Lung (tissue), 12 donors: ENCODE measurements around the gene DENND1A. TPM values are rescaled to one million over a fixed set of nuclear protein-coding genes. Genes with fewer than 3 reads are reported as not detected.
A peak's percentile ranks its signal among the peaks of the same experiment; 100 is the strongest.

ENCODE experiments used
- ATAC-seq: fragments of 200-7000 bp; cut with Tn5 transposase; one replicate; pipeline ENCODE4 v1.9.1; 2020; ENCODE audit warnings: moderate number of reproducible peaks; ENCODE audit not compliant: insufficient read depth, low FRiP score
- DNase-seq, 3 donors: peaks; one replicate each; pipeline ENCODE4 v3.0.0-alpha.2; 2013 to 2017
- H3K27ac ChIP-seq, 2 donors: one replicate each; pipeline ENCODE4 v1.5.1; 2013; ENCODE audit warnings: mild to moderate bottlenecking in 2 of 2, moderate library complexity in 2 of 2, control low read depth in 1 of 2, inconsistent platforms in 1 of 2, low read depth in 1 of 2, low read length in 1 of 2
- H3K27me3 ChIP-seq, 3 donors: one replicate each; pipeline ENCODE4 v1.5.1; 2013; ENCODE audit warnings: low read length in 2 of 3; ENCODE audit not compliant: control insufficient read depth in 3 of 3, insufficient read depth in 3 of 3
- H3K36me3 ChIP-seq, 4 donors: one replicate each; pipeline ENCODE4 v1.5.1; 2013; ENCODE audit warnings: low read length in 4 of 4, mild to moderate bottlenecking in 1 of 4, moderate library complexity in 1 of 4; ENCODE audit not compliant: control insufficient read depth in 4 of 4, insufficient read depth in 4 of 4
- H3K4me1 ChIP-seq, 5 donors: one replicate each; pipeline ENCODE4 v1.5.1; 2013; ENCODE audit warnings: low read length in 5 of 5, mild to moderate bottlenecking in 2 of 5, moderate library complexity in 1 of 5; ENCODE audit not compliant: control insufficient read depth in 5 of 5, insufficient read depth in 5 of 5
- H3K4me3 ChIP-seq: one replicate; pipeline ENCODE4 v1.5.1; 2013; ENCODE audit warnings: mild to moderate bottlenecking, control low read depth, moderate library complexity
- H3K9ac ChIP-seq, 2 donors: one replicate each; pipeline ENCODE4 v1.5.1; 2013; ENCODE audit warnings: low read length in 2 of 2, control low read depth in 1 of 2; ENCODE audit not compliant: insufficient read depth in 1 of 2
- H3K9me3 ChIP-seq, 4 donors: one replicate each; pipeline ENCODE4 v1.5.1; 2013; ENCODE audit warnings: low read length in 3 of 4, mild to moderate bottlenecking in 1 of 4, moderate library complexity in 1 of 4; ENCODE audit not compliant: control insufficient read depth in 4 of 4, insufficient read depth in 3 of 4
- CTCF ChIP-seq: IDR thresholded peaks from 2 replicates; pipeline ENCODE4 v1.5.1; 2012; ENCODE audit warnings: mild to moderate bottlenecking; ENCODE audit errors: control extremely low read depth, extremely low read depth
- WGBS, 2 donors: extraction: QIAGEN DNeasy Blood & Tissue Kit; methylation state at CpG; one replicate each; pipeline ENCODE4 v1.1.7; 2013; 5-methylcytosine and 5-hydroxymethylcytosine counted together
- polyA plus RNA-seq, 2 donors: library from polyadenylated mRNA; stranded (reverse); fragments of 200-250 nt; gene quantifications; one replicate each; pipeline ENCODE4 v1.2.1, GENCODE V29; 2013
- total RNA-seq, 2 donors: library from RNA; depleted of rRNA in 1 of 2; stranded (reverse); fragments of >200 nt in 1 of 2; gene quantifications; one replicate each; pipeline ENCODE4 v1.2.1, GENCODE V29; 2014 to 2021
- donor health status: control.
- donor health status: control.
- donor health status: Bipolar disorder and iron deficiency.
- donor health status: healthy.
- donor health status: DM: yes; HTN: yes; CAD: no.

DENND1A gene
- total and polyA plus RNA-seq, 4 donors: 5.7 to 29.8 (median 14.5) TPM

- no peak for TF ChIP-seq CTCF
- no peaks in the 10 kb centered on the region for H3K27me3 ChIP-seq
- H3K9ac ChIP-seq: no peak overlapping the region
- 87 to 89% methylated on average over 14 of the region's 14 CpGs for WGBS, 2 donors
- no peaks in the 10 kb centered on the region for H3K36me3 ChIP-seq
- peak in 1 of 3 donors; percentile 23 for DNase-seq
- no peak overlapping the region for H3K4me3 ChIP-seq
- ATAC-seq: no peak
- H3K27ac ChIP-seq: no peak overlapping the region
- H3K4me1 ChIP-seq: no peaks in the 10 kb centered on the region
- peaks cover 0 to 2% (median 0%) of the 10 kb centered on the region in 4 donors for H3K9me3 ChIP-seq
Observed at GRCh38 chr9:123472862-123473614, 456.9 kb downstream of the DENND1A start.

GRCh38 chr9:123471843-123472570 is 457.9 kb downstream of the DENND1A start:
- Histone ChIP-seq H3K27me3 (no peaks in the 10 kb centered on the region), H3K4me3 (no peak overlapping the region), H3K4me1 (no peaks in the 10 kb centered on the region), H3K36me3 (no peaks in the 10 kb centered on the region), H3K9ac (no peak overlapping the region), H3K9me3 (no peaks in the 10 kb centered on the region), H3K27ac (no peak overlapping the region)
- DNase-seq (no peak), ATAC-seq (no peak)
- no peak for TF ChIP-seq CTCF
- WGBS, 2 donors: 72 to 86% methylated on average over 12 of the region's 12 CpGs

- H3K4me3 ChIP-seq: no peak overlapping the region
- WGBS, 2 donors: 93% methylated on average over 21 of the region's 21 CpGs
- H3K4me1 ChIP-seq: no peaks in the 10 kb centered on the region
- no peaks in the 10 kb centered on the region for H3K9me3 ChIP-seq
- no peak for TF ChIP-seq CTCF
- no peaks in the 10 kb centered on the region for H3K27me3 ChIP-seq
- H3K9ac ChIP-seq: no peak overlapping the region
- H3K36me3 ChIP-seq: no peaks in the 10 kb centered on the region
- DNase-seq: no peak
- H3K27ac ChIP-seq: no peak overlapping the region
- ATAC-seq: no peak
Observed at GRCh38 chr9:123470991-123471770, 458.7 kb downstream of the DENND1A start.
